ENCODE measurements around the gene UVRAG.
"Not testable (repeated sequence)": the region's sequence is repeated elsewhere in the genome, so short reads cannot be mapped to it uniquely, and the experiment has no call there.

UVRAG gene

GRCh38 chr11:75910426-75911145 lies 95.6 kb downstream of the UVRAG start:
- no peak for DNase-seq (ENCODE audit: extremely low read depth in 1 of 2, low read depth in 1 of 2)

- no peak for DNase-seq (ENCODE audit: extremely low read depth in 1 of 2, low read depth in 1 of 2)
These were observed 96.4 kb downstream of the UVRAG start for GRCh38 chr11:75911459-75911858.

GRCh38 chr11:75913984-75914383 lies 99.0 kb downstream of the UVRAG start:
- DNase-seq (ENCODE audit: extremely low read depth in 1 of 2, low read depth in 1 of 2): no peak

- no peak for DNase-seq (ENCODE audit: extremely low read depth in 1 of 2, low read depth in 1 of 2)
These were observed 101.9 kb downstream of the UVRAG start for GRCh38 chr11:75916882-75917281.

GRCh38 chr11:75918331-75918730 lies 103.3 kb downstream of the UVRAG start:
- DNase-seq (ENCODE audit: extremely low read depth in 1 of 2, low read depth in 1 of 2): no peak

- DNase-seq (ENCODE audit: extremely low read depth in 1 of 2, low read depth in 1 of 2): no peak
These were observed 104.5 kb downstream of the UVRAG start for GRCh38 chr11:75919525-75919924.

- DNase-seq (ENCODE audit: extremely low read depth in 1 of 2, low read depth in 1 of 2): no peak
These were observed 105.8 kb downstream of the UVRAG start for GRCh38 chr11:75920848-75921247.

- DNase-seq (ENCODE audit: extremely low read depth in 1 of 2, low read depth in 1 of 2): no peak
These were observed 106.8 kb downstream of the UVRAG start for GRCh38 chr11:75921808-75922207.

- no peak for DNase-seq (ENCODE audit: extremely low read depth in 1 of 2, low read depth in 1 of 2)
These were observed 110.2 kb downstream of the UVRAG start for GRCh38 chr11:75924966-75925784.

GRCh38 chr11:75925785-75926164 lies 110.8 kb downstream of the UVRAG start:
- no peak for DNase-seq (ENCODE audit: extremely low read depth in 1 of 2, low read depth in 1 of 2)

GRCh38 chr11:75929706-75930105 lies 114.7 kb downstream of the UVRAG start:
- no peak for DNase-seq (ENCODE audit: extremely low read depth in 1 of 2, low read depth in 1 of 2)

- DNase-seq (ENCODE audit: extremely low read depth in 1 of 2, low read depth in 1 of 2): no peak
These were observed 115.5 kb downstream of the UVRAG start for GRCh38 chr11:75930534-75930933.

- DNase-seq (ENCODE audit: extremely low read depth in 1 of 2, low read depth in 1 of 2): no peak
These were observed 116.1 kb downstream of the UVRAG start for GRCh38 chr11:75931124-75931523.

- not testable (repeated sequence) for DNase-seq (ENCODE audit: extremely low read depth in 1 of 2, low read depth in 1 of 2)
These were observed 118.7 kb downstream of the UVRAG start for GRCh38 chr11:75933736-75934135.

GRCh38 chr11:75934851-75935250 lies 119.8 kb downstream of the UVRAG start:
- DNase-seq (ENCODE audit: extremely low read depth in 1 of 2, low read depth in 1 of 2): no peak

GRCh38 chr11:75938543-75938942 lies 123.5 kb downstream of the UVRAG start:
- DNase-seq (ENCODE audit: extremely low read depth in 1 of 2, low read depth in 1 of 2): no peak

- no peak for DNase-seq (ENCODE audit: extremely low read depth in 1 of 2, low read depth in 1 of 2)
These were observed 124.5 kb downstream of the UVRAG start for GRCh38 chr11:75939516-75939915.

GRCh38 chr11:75939992-75940391 lies 125.0 kb downstream of the UVRAG start:
- no peak for DNase-seq (ENCODE audit: extremely low read depth in 1 of 2, low read depth in 1 of 2)

- no peak for DNase-seq (ENCODE audit: extremely low read depth in 1 of 2, low read depth in 1 of 2)
These were observed 125.9 kb downstream of the UVRAG start for GRCh38 chr11:75940911-75941310.

- DNase-seq (ENCODE audit: extremely low read depth in 1 of 2, low read depth in 1 of 2): no peak
These were observed 129.5 kb downstream of the UVRAG start for GRCh38 chr11:75944515-75944914.

GRCh38 chr11:75945446-75945845 lies 130.4 kb downstream of the UVRAG start:
- DNase-seq (ENCODE audit: extremely low read depth in 1 of 2, low read depth in 1 of 2): no peak

GRCh38 chr11:75945947-75946346 lies 130.9 kb downstream of the UVRAG start:
- DNase-seq (ENCODE audit: extremely low read depth in 1 of 2, low read depth in 1 of 2): no peak

Data from activated CD8-positive, alpha-beta memory T cell treated with anti-CD3 and anti-CD28 coated beads for 1 hour (primary cell).